GM18511 (cell line): ENCODE results near the gene TPPP.
A peak's percentile ranks its signal among the peaks of the same experiment; 100 is the strongest.

ENCODE experiments used
- ATAC-seq: cut with Tn5 transposase; IDR thresholded peaks from one replicate; pipeline ENCODE4 v1.9.1; 2021; ENCODE audit warnings: mild to moderate bottlenecking, moderate library complexity; ENCODE audit not compliant: unreplicated experiment

Gene TPPP

GRCh38 chr5:647727-648126 lies 45.4 kb downstream of the TPPP start:
- no peak for ATAC-seq

GRCh38 chr5:647311-647710 lies 45.8 kb downstream of the TPPP start:
- no peak for ATAC-seq

- no peak for ATAC-seq
Measured at GRCh38 chr5:646396-647201, 46.6 kb downstream of the TPPP start.

- ATAC-seq, result no peak
Measured at GRCh38 chr5:645421-645820, 47.7 kb downstream of the TPPP start.

GRCh38 chr5:644971-645370 lies 48.2 kb downstream of the TPPP start:
- ATAC-seq, result no peak

- ATAC-seq, result no peak
Measured at GRCh38 chr5:644509-644908, 48.6 kb downstream of the TPPP start.

- ATAC-seq, result peak; percentile 87
Measured at GRCh38 chr5:643811-644271, 49.3 kb downstream of the TPPP start.

GRCh38 chr5:643351-643801 lies 49.8 kb downstream of the TPPP start:
- peak; percentile 46 for ATAC-seq

GRCh38 chr5:642481-642880 lies 50.7 kb downstream of the TPPP start:
- ATAC-seq, result no peak

GRCh38 chr5:641331-641765 lies 51.8 kb downstream of the TPPP start:
- ATAC-seq, result no peak

GRCh38 chr5:640461-641330 lies 52.5 kb downstream of the TPPP start:
- ATAC-seq, result no peak

- no peak for ATAC-seq
Measured at GRCh38 chr5:639584-640213, 53.5 kb downstream of the TPPP start.

- ATAC-seq, result no peak
Measured at GRCh38 chr5:639253-639530, 54.0 kb downstream of the TPPP start.

- ATAC-seq, result no peak
Measured at GRCh38 chr5:638501-639252, 54.5 kb downstream of the TPPP start.

GRCh38 chr5:637581-638450 lies 55.3 kb downstream of the TPPP start:
- ATAC-seq, result no peak

- ATAC-seq, result no peak
Measured at GRCh38 chr5:636951-637350, 56.2 kb downstream of the TPPP start.

GRCh38 chr5:635306-636055 lies 57.7 kb downstream of the TPPP start:
- ATAC-seq, result no peak

- ATAC-seq, result no peak
Measured at GRCh38 chr5:634191-634590, 59.0 kb downstream of the TPPP start.

- ATAC-seq, result no peak
Measured at GRCh38 chr5:633501-633955, 59.6 kb downstream of the TPPP start.
